GM21528 (cell line): ENCODE results near the gene SYT7.

Experiments
- ATAC-seq: cut with Tn5 transposase; IDR thresholded peaks from one replicate; pipeline ENCODE4 v1.9.1; 2021; ENCODE audit warnings: mild to moderate bottlenecking, moderate library complexity; ENCODE audit not compliant: unreplicated experiment, low FRiP score

Gene SYT7

GRCh38 chr11:61586792-61587430 is 6.0 kb upstream of the SYT7 start:
- no peak for ATAC-seq

GRCh38 chr11:61585115-61585514 is 4.2 kb upstream of the SYT7 start:
- no peak for ATAC-seq

GRCh38 chr11:61581931-61582330 is 1.1 kb upstream of the SYT7 start:
- no peak for ATAC-seq

DNA sequence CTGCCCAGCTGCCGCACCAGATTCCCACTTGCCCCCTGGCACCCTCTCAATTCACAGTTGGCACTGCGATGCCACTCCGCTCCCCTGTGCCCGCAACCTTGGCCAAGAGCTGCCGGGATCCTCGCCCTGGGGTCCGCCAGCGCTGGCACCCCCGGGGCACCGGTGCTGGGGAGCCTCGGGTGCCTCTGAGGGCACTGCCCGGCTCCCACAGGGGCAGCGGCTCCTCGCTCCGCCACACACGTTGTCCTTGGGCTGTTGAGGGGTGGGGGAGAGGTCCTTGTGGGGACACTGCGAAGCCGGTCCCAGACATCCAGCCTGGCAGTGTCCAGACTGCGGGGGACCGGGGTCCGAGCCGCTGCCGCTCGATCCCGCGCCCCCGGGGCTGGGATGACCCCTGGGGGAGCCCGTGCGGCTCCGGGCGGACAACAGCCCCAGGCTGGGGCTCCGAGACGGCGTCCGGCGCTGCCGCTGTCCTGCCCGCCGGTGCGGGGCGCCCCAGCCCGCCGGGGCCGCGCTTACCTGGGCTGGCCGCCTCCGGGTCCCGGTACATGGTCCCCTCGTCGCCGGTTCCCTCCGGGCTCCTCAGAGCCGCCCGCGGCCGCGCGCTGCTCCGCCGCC is 496 bp downstream of the SYT7 start:
- no peak for ATAC-seq

- ATAC-seq, result no peak
Observed at GRCh38 chr11:61579676-61580270, 1.1 kb downstream of the SYT7 start.

GRCh38 chr11:61578819-61579675 is 1.8 kb downstream of the SYT7 start:
- ATAC-seq, result no peak

DNA sequence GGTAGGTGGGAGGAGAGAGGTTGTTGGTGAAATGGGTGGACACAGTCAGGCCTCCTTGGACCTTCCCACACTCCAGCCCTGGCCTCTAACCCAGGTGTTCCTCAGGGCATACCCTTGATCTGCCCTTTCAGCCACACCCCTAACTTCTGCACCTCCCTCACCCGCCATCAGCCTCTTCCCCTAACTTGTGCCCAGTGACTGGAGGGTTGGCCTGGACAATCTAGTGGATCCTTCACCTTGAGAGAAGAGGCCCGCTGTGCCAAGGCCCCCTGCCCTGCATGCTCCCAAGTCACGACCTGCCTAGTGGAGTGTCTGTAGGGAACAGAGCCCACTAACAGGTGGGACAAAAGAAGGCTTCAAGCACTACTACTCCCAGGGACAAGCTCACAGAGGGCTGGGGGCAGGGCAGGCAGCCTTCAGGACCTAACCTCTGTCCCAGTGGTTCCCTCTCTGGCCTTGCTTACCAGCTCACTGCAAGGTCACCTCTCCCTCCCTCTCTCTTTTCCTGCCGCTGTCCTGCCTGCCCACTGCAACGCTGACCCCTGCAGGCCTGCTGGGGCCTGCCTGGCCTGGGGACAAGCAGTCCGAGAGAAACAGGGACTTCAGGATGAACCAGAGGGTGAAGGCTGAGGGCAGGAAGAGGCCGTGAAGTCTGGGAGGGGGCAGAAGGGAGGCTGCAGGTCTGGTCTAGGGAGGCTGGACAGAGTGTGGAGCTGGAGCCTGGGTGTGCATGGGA is 3.3 kb downstream of the SYT7 start:
- no peak for ATAC-seq

GRCh38 chr11:61575886-61576861 is 4.7 kb downstream of the SYT7 start:
- no peak for ATAC-seq

GRCh38 chr11:61574611-61575010 is 6.3 kb downstream of the SYT7 start:
- ATAC-seq, result no peak

GRCh38 chr11:61572913-61573312 is 8.0 kb downstream of the SYT7 start:
- no peak for ATAC-seq

- ATAC-seq, result no peak
Observed at GRCh38 chr11:61571869-61572268, 9.0 kb downstream of the SYT7 start.

DNA sequence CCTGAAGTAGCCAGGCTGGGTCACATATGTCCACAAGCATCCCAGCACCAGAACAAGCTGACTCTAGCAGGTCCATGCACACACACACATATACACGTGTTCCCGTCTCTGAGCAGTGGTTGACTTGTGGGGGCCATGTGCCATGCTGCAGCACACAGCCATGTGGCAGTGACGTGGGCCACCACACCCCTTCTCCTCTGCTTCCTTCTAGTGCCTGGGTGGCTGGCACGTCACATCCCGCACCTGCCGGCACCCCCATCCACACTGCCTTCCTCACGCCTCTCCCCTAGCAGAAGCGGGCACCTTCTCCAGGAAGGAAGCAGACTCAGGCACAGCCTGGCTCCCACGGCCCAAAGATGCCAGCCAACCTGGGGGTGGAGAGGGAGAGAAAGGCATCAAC is 9.5 kb downstream of the SYT7 start:
- ATAC-seq, result no peak

- no peak for ATAC-seq
Observed at GRCh38 chr11:61569701-61570100, 11.2 kb downstream of the SYT7 start.

- ATAC-seq, result no peak
Observed at GRCh38 chr11:61569018-61569417, 11.9 kb downstream of the SYT7 start.

DNA sequence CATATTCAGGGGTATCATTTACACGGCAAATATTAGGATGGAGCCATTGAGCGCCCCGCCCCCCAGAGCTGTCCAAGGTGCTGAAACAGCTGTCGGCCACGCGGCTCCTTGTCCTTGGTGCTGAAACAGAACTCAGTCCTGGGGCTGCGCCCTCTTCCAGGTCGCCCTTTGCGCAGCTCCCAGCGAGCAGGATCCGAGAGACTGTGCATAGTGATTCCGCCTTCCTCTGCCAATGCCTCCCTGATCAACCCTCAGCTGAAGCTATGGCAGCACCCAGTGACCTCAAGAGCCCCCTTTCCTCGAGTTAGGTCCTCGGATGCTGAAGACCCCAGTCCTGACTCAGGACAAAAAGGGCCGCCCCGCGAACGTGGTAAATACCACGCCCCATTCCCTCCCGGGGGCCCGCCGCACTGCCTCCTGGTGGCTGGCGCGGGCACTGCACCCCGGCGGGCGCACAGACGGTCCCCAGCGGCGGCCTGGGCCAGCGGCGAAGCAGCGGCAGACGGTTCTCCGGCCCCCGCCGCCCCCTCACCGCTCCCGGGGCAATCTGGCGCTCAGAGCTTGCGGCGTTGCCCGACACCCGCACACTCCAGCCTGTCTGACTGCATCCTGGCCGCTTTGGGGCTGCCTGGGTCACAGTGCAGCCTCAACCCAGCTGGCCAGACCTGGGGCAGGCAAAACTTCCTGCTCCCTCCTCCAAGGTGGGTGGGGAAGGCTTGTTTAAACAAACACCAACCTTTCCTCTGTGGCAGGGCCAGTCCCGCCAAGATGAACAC is 13.4 kb downstream of the SYT7 start:
- ATAC-seq, result no peak

- no peak for ATAC-seq
Observed at GRCh38 chr11:61564936-61565696, 15.8 kb downstream of the SYT7 start.

DNA sequence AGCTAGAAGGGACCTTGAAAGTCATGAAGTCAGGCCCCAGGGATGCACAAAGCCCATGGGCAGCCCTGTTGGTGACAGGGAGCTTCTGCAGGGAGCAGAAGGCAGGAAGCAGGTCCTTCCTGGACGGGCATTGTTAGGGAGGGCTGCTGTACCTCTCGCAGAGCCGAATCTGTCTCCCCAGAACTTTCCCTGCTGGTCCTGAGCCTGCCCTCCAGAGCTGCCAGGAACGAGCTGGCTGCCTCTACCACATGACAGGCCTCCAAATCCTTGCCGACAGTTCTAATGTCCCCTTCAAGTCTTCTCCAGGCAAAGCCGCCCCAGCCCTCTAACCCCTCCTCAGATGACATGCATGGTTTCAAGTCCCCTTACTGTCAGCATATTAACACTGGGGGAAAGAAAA is 20.1 kb downstream of the SYT7 start:
- ATAC-seq, result no peak

GRCh38 chr11:61556621-61557020 is 24.3 kb downstream of the SYT7 start:
- ATAC-seq, result no peak
